ENCODE data around the gene TTC22.

DNA sequence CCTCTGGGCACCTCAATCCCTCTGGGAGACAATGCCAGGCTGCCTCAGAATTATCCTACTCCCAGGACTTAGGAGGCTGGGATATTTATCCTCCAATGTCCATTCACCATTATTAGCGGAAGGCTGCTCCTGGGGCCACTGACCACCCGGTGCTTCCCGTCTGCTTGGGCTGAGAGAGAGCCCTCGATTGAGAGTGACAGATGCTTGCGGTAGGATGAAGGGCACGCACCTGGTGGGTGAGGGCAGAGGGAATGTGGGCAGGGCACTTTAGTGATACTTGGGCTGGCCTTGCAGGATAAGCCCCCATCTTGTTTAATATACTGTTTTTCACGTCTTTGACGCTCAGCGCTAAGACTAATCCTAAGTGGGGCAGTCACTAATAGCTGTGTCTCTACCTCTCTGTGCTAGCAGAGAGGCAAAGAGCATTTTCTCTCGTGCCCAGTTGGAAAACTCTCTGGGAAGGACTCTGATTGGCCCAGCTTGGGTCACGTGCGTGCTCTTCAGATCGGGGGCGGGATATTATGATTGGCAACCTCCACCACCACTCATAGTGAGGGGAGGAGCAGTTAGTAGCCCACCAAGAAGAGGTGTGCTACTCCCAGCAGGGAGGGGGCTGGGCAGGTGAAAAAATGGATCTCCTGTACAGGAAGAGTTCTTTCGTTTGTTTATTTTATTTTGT is 26.2 kb downstream of the TTC22 start:
- TF ChIP-seq, protein P1, sequence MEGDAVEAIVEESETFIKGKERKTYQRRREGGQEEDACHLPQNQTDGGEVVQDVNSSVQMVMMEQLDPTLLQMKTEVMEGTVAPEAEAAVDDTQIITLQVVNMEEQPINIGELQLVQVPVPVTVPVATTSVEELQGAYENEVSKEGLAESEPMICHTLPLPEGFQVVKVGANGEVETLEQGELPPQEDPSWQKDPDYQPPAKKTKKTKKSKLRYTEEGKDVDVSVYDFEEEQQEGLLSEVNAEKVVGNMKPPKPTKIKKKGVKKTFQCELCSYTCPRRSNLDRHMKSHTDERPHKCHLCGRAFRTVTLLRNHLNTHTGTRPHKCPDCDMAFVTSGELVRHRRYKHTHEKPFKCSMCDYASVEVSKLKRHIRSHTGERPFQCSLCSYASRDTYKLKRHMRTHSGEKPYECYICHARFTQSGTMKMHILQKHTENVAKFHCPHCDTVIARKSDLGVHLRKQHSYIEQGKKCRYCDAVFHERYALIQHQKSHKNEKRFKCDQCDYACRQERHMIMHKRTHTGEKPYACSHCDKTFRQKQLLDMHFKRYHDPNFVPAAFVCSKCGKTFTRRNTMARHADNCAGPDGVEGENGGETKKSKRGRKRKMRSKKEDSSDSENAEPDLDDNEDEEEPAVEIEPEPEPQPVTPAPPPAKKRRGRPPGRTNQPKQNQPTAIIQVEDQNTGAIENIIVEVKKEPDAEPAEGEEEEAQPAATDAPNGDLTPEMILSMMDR (IDR thresholded peaks at IDR 0.05): no peak
- no peak for TF ChIP-seq ZFX (IDR thresholded peaks at IDR 0.05; ENCODE audit: borderline replicate concordance)
